Measurements from ENCODE around the gene ARHGAP10. TPM values are rescaled to one million over a fixed set of nuclear protein-coding genes. Genes with fewer than 3 reads are reported as not detected.

ARHGAP10 gene
- total RNA-seq, 2 donors from 2014 or later, result 23.9 to 28.7 TPM

GRCh38 chr4:147723326-147723725 is 8.6 kb upstream of the ARHGAP10 start:
- ATAC-seq (peak; percentile 52), DNase-seq (peak in 1 of 4 donors; percentile 22)
- Histone ChIP-seq H3K4me1 (no peaks in the 10 kb centered on the region), H3K27me3 (no peaks in the 10 kb centered on the region), H3K27ac (no peak overlapping the region), H3K4me3 (no peak overlapping the region), H3K36me3 (replicated peaks in 1 of 2; ENCODE audit: insufficient read depth in 1 of 2, low read depth in 2 of 2) (no peaks in the 10 kb centered on the region), H3K9me3 (no peaks in the 10 kb centered on the region)
- TF ChIP-seq CTCF (IDR thresholded peaks at IDR 0.05) (no peak), POLR2A (IDR thresholded peaks at IDR 0.05) (no peak)
- 54 to 59% methylated on average over 5 of the region's 5 CpGs for WGBS, 2 donors
- intact Hi-C loops (cut with DNase I), result no loop called here

GRCh38 chr4:147724468-147725201 is 7.3 kb upstream of the ARHGAP10 start:
- no peaks in the 10 kb centered on the region for H3K4me1 ChIP-seq
- H3K27ac ChIP-seq, result no peak overlapping the region
- H3K9me3 ChIP-seq, result no peaks in the 10 kb centered on the region
- no peaks in the 10 kb centered on the region for H3K36me3 ChIP-seq (replicated peaks in 1 of 2; ENCODE audit: insufficient read depth in 1 of 2, low read depth in 2 of 2)
- no peak overlapping the region for H3K4me3 ChIP-seq
- TF ChIP-seq CTCF (IDR thresholded peaks at IDR 0.05), result no peak
- TF ChIP-seq POLR2A (IDR thresholded peaks at IDR 0.05), result no peak
- no peak for ATAC-seq
- 58% methylated on average over 13 of the region's 13 CpGs for WGBS, 2 donors
- DNase-seq, result no peak
- intact Hi-C loops (cut with DNase I), result no loop called here
- no peaks in the 10 kb centered on the region for H3K27me3 ChIP-seq

GRCh38 chr4:147725673-147726072 is 6.2 kb upstream of the ARHGAP10 start:
- Histone ChIP-seq H3K27ac (no peak overlapping the region), H3K27me3 (no peaks in the 10 kb centered on the region), H3K9me3 (no peaks in the 10 kb centered on the region), H3K36me3 (replicated peaks in 1 of 2; ENCODE audit: insufficient read depth in 1 of 2, low read depth in 2 of 2) (no peaks in the 10 kb centered on the region), H3K4me1 (no peaks in the 10 kb centered on the region), H3K4me3 (no peak overlapping the region)
- ATAC-seq (no peak), DNase-seq (no peak)
- WGBS, 2 donors, result 84 to 91% methylated on average over 4 of the region's 4 CpGs
- no peak for TF ChIP-seq CTCF (IDR thresholded peaks at IDR 0.05)
- TF ChIP-seq POLR2A (IDR thresholded peaks at IDR 0.05), result no peak
- intact Hi-C loops (cut with DNase I), result no loop called here

GRCh38 chr4:147727476-147728028 is 4.3 kb upstream of the ARHGAP10 start:
- Histone ChIP-seq H3K36me3 (replicated peaks in 1 of 2; ENCODE audit: insufficient read depth in 1 of 2, low read depth in 2 of 2) (no peaks in the 10 kb centered on the region), H3K27me3 (no peaks in the 10 kb centered on the region), H3K27ac (no peak overlapping the region), H3K9me3 (no peaks in the 10 kb centered on the region), H3K4me3 (no peak overlapping the region), H3K4me1 (no peaks in the 10 kb centered on the region)
- no peak for DNase-seq
- TF ChIP-seq POLR2A (IDR thresholded peaks at IDR 0.05) (no peak), CTCF (IDR thresholded peaks at IDR 0.05) (no peak)
- WGBS, 2 donors, result 88 to 100% methylated on average over 2 of the region's 2 CpGs
- no peak for ATAC-seq
- intact Hi-C loops (cut with DNase I), result no loop called here

GRCh38 chr4:147730333-147730732 is 1.6 kb upstream of the ARHGAP10 start:
- intact Hi-C loops (cut with DNase I), result no loop called here

More at GRCh38 chr4:147730333-147730732, 1.6 kb upstream of the ARHGAP10 start:
- no peaks in the 10 kb centered on the region for H3K9me3 ChIP-seq
- no peaks in the 10 kb centered on the region for H3K27me3 ChIP-seq
- H3K4me1 ChIP-seq, result peaks cover 19% of the 10 kb centered on the region
- 74 to 78% methylated on average over 4 of the region's 4 CpGs for WGBS, 2 donors
- TF ChIP-seq CTCF (IDR thresholded peaks at IDR 0.05) (peak in 1 of 7 experiments; percentile 4), POLR2A (IDR thresholded peaks at IDR 0.05) (no peak)
- no peaks in the 10 kb centered on the region for H3K36me3 ChIP-seq (replicated peaks in 1 of 2; ENCODE audit: insufficient read depth in 1 of 2, low read depth in 2 of 2)
- no peak overlapping the region for H3K4me3 ChIP-seq
- ATAC-seq (no peak), DNase-seq (no peak)
- H3K27ac ChIP-seq, result no peak overlapping the region
